Fibroblast of lung (primary cell): ENCODE results near the gene RAB11FIP3.

Experiments
- EZH2 ChIP-seq: IDR thresholded peaks from 2 replicates; pipeline ENCODE4 v1.5.1; 2012; ENCODE audit warnings: low read length, control low read depth, mild to moderate bottlenecking; ENCODE audit errors: missing control alignments
- TF ChIP-seq, protein P1 (sequence below), 2 donors: IDR thresholded peaks in 1 of 2; conservative IDR thresholded peaks in 1 of 2; 1 replicate in 1 of 2; 2 replicates in 1 of 2; pipeline ENCODE4 v1.5.1; 2011 to 2012; ENCODE audit warnings: low read length in 2 of 2, control low read depth in 1 of 2, inconsistent platforms in 1 of 2, low read depth in 1 of 2, mild to moderate bottlenecking in 1 of 2

DNA sequence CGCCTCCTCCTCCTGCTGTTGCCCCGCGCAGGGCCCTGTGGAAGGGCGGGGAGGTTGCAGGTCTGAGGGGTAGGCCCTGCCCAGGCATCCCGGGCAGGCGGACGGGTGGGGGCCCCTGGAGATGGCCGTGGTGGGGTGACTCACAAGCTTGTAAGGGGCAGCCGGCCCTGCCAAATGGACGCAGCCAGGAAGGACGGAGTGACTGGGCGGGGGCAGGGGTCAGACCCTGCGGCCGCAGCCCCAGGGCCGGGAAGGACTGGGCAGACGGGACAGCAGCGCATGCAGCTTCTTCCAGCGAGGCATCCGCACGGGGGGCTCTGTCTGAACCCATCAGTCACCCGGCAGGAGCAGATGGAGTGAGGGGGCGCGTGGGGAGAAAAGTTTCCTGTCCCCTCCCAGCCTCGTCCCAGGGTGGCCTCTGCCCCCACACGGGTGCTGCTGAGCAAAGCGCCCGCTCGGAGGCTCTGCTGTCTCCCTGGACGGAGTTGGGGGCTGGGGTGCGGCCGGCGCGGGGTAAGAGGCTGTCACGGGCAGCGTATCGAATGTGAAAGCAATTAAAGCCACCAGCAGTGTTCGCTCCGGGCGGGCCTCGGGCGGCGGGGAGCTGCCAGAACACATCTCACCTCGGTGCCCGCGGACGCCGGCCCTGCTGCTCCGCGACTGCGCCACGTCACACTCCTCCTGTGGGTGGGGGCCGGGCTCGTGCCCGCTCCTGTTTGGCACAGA, 129.4 kb downstream of the RAB11FIP3 start:
- TF ChIP-seq, protein P1, sequence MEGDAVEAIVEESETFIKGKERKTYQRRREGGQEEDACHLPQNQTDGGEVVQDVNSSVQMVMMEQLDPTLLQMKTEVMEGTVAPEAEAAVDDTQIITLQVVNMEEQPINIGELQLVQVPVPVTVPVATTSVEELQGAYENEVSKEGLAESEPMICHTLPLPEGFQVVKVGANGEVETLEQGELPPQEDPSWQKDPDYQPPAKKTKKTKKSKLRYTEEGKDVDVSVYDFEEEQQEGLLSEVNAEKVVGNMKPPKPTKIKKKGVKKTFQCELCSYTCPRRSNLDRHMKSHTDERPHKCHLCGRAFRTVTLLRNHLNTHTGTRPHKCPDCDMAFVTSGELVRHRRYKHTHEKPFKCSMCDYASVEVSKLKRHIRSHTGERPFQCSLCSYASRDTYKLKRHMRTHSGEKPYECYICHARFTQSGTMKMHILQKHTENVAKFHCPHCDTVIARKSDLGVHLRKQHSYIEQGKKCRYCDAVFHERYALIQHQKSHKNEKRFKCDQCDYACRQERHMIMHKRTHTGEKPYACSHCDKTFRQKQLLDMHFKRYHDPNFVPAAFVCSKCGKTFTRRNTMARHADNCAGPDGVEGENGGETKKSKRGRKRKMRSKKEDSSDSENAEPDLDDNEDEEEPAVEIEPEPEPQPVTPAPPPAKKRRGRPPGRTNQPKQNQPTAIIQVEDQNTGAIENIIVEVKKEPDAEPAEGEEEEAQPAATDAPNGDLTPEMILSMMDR (conservative IDR thresholded peaks at IDR 0.05 in 1 of 2, IDR thresholded peaks at IDR 0.05 in 1 of 2; ENCODE audit: low read depth in 1 of 2, low read length in 2 of 2): no peak
- TF ChIP-seq EZH2: no peak
